Cerebellar cortex (tissue), 1 donor: ENCODE measurements around the gene TBC1D26.
"Not testable (repeated sequence)": the region's sequence is repeated elsewhere in the genome, so short reads cannot be mapped to it uniquely, and the experiment has no call there.

ENCODE experiments used
- DNase-seq: peaks from one replicate; pipeline ENCODE4 v3.0.0-alpha.2; 2015; ENCODE audit warnings: low spot score

TBC1D26 gene

GRCh38 chr17:15731900-15732299 is at the start of gene TBC1D26:
TBC1D26 (plus strand) TSS chr17:15732283; CDS start chr17:15735349, 3,066 bp downstream.
- not testable (repeated sequence) for DNase-seq

GRCh38 chr17:15683135-15683534 is 48.9 kb upstream of the TBC1D26 start:
- not testable (repeated sequence) for DNase-seq

- DNase-seq = peak; percentile 75
These were observed 48.1 kb upstream of the TBC1D26 start, which contains the start of gene TRIM16 for GRCh38 chr17:15683824-15684478. TRIM16 (minus strand) TSS chr17:15684311; CDS start chr17:15651609, 32,702 bp downstream.

GRCh38 chr17:15687494-15687893 is 44.6 kb upstream of the TBC1D26 start:
- DNase-seq = not testable (repeated sequence)

GRCh38 chr17:15698967-15699366 is 33.1 kb upstream of the TBC1D26 start:
- DNase-seq = peak; percentile 29

- peak; percentile 99 for DNase-seq
These were observed 32.6 kb upstream of the TBC1D26 start, which contains the start of gene ZNF286A for GRCh38 chr17:15699413-15699924. ZNF286A (plus strand) TSS chr17:15699752; CDS start chr17:15700330, 578 bp downstream.

- not testable (repeated sequence) for DNase-seq
These were observed 32.1 kb upstream of the TBC1D26 start for GRCh38 chr17:15699937-15700336.

GRCh38 chr17:15704239-15704638 is 27.8 kb upstream of the TBC1D26 start:
- not testable (repeated sequence) for DNase-seq

GRCh38 chr17:15704813-15705212 is 27.3 kb upstream of the TBC1D26 start:
- not testable (repeated sequence) for DNase-seq

- not testable (repeated sequence) for DNase-seq
These were observed 23.2 kb upstream of the TBC1D26 start for GRCh38 chr17:15708879-15709278.

- DNase-seq = not testable (repeated sequence)
These were observed 15.2 kb upstream of the TBC1D26 start for GRCh38 chr17:15716601-15717563.

GRCh38 chr17:15730535-15730934 is 1.5 kb upstream of the TBC1D26 start:
- DNase-seq = not testable (repeated sequence)

- not testable (repeated sequence) for DNase-seq
These were observed 1.2 kb downstream of the TBC1D26 start for GRCh38 chr17:15733174-15733789.

GRCh38 chr17:15736578-15736977 is 4.5 kb downstream of the TBC1D26 start:
- not testable (repeated sequence) for DNase-seq

GRCh38 chr17:15738066-15738465 is 6.0 kb downstream of the TBC1D26 start:
- DNase-seq = no peak

GRCh38 chr17:15739259-15739658 is 7.2 kb downstream of the TBC1D26 start:
- DNase-seq = not testable (repeated sequence)

- not testable (repeated sequence) for DNase-seq
These were observed 8.0 kb downstream of the TBC1D26 start for GRCh38 chr17:15740041-15740440.

- no peak for DNase-seq
These were observed 8.6 kb downstream of the TBC1D26 start for GRCh38 chr17:15740570-15741120.

GRCh38 chr17:15741624-15742023 is 9.5 kb downstream of the TBC1D26 start:
- no peak for DNase-seq

GRCh38 chr17:15742051-15742795 is 10.1 kb downstream of the TBC1D26 start:
- no peak for DNase-seq

GRCh38 chr17:15742921-15743320 is 10.8 kb downstream of the TBC1D26 start:
- DNase-seq = no peak
